NCI-H69 (cell line): ENCODE measurements around the gene RPTOR.
"Not testable (repeated sequence)": the region's sequence is repeated elsewhere in the genome, so short reads cannot be mapped to it uniquely, and the experiment has no call there.

Experiments
- DNase-seq: peaks from one replicate; lab custom pipeline; 2025; lab: John Stamatoyannopoulos, UW

Gene RPTOR

GRCh38 chr17:80743181-80743771, 198.6 kb downstream of the RPTOR start:
- no peak for DNase-seq

- not testable (repeated sequence) for DNase-seq
Measured at GRCh38 chr17:80743973-80744372, 199.3 kb downstream of the RPTOR start.

DNA sequence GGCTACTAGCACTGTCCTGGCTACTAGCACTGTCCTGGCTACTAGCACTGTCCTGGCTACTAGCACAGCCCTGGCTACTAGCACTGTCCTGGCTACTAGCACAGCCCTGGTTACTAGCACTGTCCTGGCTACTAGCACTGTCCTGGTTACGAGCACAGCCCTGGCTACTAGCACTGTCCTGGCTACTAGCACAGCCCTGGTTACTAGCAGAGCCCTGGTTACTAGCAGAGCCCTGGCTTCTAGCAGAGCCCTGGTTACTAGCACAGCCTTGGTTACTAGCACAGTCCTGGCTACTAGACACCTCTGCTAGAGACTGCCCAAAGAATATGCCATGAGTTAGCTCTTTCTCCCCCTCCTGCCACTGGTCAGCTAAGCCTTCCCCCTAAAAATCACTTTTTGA, 200.1 kb downstream of the RPTOR start:
- not testable (repeated sequence) for DNase-seq

DNA sequence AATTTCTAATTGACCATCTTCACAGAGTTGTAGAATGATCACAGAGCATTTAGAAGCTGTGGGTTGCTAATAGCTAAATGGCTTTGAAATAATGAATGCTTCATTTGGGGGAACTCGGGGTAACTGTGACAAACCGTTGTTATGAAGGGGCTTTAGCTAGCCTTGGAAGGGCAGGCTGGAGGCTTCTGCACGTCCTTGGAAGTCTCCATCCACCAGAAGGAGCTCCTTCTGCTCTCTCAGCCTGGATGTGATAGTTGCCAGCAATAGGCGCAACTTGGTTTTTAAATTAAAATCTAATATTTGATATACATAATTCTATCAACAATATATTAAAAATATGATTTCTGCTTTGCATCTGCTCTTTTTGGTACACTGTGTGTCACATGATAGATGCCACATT, 200.5 kb downstream of the RPTOR start:
- DNase-seq = no peak

DNA sequence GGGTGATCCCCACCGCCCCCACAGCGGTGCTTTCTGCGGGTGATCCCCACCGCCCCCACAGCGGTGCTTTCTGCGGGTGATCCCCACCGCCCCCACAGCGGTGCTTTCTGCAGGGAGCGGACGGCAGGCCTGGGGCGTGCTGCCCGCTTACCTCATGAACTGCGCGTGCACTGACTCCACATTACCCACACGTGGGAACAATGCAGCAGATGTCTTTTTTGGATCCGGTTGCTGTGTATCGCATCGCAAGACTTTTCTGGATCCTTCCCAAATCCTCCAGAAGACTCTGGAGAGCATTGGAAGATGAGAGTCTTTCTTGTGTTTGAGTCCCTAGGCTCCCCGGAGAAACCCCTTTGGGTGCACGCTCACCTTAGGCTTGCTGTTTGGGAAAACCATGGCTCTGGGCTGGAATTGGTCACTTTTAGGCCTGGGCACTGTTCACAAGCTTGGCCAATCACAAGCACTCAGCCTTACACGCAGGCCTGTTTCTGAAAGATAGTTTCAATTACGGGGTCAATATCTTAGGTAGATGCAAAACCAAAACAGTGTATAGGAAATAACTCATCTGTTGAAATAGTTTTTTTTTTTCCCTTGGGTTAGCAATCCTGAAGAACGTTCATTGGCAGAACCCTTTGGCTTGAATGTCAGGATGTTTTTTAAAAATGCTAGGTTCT, 201.8 kb downstream of the RPTOR start:
- no peak for DNase-seq

DNA sequence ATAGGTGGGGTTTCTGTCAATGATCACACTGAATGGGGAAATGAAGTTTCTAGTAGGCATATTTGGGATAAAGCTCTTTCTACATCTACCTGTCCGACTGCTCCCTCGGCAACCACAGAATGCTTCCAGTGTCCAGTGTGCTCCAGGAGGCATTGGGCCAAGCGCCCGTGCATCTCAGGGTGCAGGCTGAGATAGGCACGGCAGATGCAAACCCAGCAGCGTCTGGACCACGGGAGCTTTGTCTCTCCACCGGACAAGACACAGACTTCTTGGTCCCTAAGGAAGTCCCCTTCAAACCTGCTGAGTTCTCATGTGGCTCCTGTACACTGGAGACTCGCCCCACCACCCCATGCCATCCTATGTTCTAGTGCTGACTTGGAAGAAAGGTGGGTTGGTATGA, 202.8 kb downstream of the RPTOR start:
- DNase-seq = no peak

DNA sequence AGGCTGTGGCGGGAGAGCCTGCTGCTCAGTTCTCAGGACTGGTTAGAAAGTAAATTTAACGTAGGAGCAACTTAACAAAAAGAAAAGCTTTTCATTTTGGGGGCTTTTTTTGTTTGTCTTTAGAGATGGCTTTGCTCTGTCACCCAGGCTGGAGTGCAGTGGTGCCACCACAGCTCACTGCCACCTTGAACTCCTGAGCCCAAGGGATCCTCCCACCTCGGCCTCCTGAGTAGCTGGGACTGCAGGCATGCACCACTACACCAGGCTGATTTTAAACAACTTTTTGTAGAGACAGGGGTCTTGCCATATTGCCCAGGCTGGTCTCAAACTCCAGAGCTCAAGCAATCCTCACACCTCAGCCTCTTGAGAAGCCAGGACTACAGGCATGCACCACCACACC, 205.0 kb downstream of the RPTOR start:
- DNase-seq = no peak

GRCh38 chr17:80750263-80750662, 205.6 kb downstream of the RPTOR start:
- no peak for DNase-seq

DNA sequence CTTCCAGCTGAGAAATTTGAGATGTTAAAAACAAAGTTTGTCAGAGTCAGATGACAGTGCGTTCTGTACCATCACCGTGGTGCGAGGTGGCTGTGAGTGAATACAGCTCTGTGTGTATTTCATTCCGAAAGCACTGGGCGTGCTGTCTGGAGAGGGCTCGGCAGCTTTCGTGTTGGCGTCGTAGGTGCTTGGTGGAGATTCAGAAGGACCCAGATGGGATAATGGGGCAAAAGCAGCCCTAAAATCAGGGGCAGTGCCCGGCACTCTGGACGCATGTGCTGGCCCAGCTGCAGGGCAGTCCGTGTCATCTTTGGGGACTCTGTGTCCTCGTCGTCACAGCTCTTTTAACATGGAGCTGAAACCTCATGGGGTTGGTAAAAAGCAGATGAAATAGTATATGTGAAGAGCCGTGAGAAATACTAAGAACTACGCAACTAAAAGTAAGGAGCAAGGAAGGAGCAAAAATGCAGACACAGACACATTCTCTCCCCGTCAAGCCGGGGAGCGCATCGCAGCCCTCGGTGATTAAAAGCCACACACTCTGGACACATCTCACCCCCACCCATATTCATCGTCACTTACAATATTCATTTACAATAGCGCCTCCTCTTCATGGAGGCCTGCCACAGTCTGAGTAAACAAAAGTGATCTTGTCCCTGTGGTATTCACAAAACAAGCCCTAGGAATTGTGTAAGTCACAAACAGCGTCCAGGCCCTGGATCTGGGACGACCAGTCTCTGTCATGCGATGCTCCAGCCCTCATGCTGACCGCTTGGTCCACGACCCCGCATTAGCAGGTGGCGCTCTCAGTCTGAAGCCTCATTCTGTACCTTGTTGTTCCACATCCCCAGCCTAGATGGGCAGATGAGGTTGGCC, 206.7 kb downstream of the RPTOR start:
- no peak for DNase-seq

GRCh38 chr17:80751946-80752581, 207.4 kb downstream of the RPTOR start:
- DNase-seq = no peak

- no peak for DNase-seq
Measured at GRCh38 chr17:80753685-80754345, 209.2 kb downstream of the RPTOR start.

DNA sequence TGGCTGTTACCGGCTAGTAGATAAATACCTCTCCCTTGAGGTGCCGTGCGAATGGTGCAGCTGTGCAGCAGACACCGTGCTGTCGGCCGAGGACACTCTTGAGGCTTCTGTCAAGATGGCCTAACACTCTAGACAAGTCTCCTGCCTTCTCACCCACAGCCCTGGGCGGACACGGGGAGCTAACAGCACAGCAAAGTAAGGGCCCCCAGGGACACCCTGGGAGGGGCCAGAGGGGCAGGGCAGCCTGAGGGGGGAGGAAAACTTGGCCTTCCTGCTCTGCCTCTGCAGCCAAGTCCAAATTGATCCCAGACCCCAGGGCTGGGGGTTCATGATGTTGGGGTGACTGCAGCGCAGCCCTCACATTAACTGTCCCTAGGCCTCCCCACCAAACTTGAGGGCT, 210.2 kb downstream of the RPTOR start:
- no peak for DNase-seq

GRCh38 chr17:80755650-80756405, 211.2 kb downstream of the RPTOR start:
- DNase-seq = peak; percentile 57

DNA sequence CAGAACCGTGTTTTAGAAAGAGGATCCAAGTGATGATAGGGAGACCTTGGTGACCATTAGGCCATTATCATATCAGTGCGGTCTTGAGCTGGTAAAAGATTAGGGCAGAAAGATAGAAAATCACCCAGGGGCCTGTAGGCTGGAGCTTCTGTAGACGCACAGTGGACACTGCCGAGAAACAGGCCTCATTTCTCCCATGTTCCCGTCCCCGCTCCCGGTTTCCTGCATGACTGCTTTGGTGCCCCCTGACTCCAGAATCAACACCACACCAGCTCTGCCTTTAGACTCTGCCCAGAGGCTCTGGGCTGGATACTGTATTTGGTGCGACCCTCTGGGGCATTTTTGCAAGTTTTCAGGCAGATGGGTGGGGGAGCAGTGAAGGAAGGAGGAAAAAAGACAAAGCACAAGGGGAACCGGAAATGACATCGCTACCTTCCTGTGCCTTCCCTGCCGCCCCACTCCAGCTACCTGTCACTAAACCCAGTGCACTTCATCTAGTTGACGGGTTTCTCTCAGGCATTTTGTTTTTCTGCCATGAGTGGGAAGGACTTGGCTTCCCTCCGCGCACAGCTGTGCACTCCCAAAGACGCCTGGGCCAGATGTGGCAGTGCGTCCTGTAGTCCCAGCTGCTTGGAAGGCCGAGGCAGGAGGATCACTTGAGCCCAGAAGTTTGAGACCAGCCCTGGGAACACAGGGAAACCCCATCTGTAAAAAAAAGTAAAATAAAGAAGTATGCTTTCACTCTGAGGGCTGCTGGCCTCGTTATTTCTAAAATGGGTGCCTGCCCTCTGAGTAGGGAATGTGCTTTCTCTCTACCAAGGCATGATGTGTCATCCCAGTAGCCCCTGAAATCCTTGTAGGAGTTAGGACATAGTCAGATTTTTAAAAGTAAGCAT, 214.1 kb downstream of the RPTOR start:
- DNase-seq = no peak

GRCh38 chr17:80759377-80759673, 214.7 kb downstream of the RPTOR start:
- peak; percentile 26 for DNase-seq

DNA sequence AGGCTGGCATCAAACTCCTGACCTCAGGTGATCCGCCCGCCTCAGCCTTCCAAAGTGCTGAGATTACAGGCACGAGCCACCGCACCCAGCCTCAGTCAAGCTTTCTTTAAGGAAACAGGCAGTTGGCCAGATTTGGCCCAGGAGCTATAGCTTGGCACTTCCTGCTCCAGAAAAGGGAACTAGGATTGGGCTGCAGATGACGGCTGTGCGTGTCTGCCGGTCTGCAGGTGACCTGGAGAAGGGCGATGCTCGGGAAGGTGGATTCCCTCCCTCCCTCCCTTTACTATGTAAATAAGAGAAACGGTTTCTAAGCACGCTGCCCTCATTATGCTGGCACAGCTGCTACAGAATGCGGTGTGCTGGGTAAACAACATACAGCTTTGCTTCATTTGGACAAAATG, 215.9 kb downstream of the RPTOR start:
- peak; percentile 99 for DNase-seq

DNA sequence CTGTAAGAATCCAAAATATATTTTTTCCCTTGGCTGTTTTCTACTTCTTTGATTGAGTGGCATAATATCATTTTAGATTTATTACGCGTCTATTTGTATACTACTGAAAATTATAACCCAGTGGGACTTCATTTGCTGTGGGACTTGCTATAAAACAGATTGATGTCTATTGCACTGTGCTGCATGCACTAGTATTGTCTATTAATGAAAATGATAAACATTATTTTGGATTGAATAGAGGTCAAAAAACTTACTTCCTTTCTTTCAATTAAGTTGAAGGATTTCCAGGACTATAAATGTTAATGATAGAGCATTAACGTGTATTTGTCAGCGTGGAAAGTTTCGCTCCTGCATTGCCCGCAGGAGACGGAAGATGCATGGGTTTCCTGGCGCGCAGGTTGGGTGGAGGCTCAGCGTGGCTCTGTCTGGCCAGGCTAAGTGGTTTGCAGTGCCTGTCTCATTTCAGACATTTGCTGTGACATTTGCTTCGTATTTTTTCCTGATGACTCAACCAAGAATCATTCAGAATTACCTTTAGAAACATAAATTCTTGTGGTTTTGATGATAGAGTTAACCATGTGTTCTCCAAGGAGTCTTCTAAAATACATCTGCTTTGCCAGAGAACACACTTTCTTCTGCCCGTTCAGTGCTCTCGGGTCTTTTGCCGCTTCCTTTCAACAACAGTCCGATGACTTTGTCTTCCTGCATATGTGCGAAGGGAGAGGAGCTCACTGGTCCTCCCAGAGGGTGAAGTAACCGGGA, 216.7 kb downstream of the RPTOR start:
- DNase-seq = peak; percentile 92

- peak; percentile 81 for DNase-seq
Measured at GRCh38 chr17:80762076-80762475, 217.4 kb downstream of the RPTOR start.

GRCh38 chr17:80763293-80763867, 218.7 kb downstream of the RPTOR start:
- DNase-seq = no peak
